DMS79 treated with DMSO at 0.1 percent for 48 hours (cell line): ENCODE results near the gene ECT2.
"Not testable (repeated sequence)": the region's sequence is repeated elsewhere in the genome, so short reads cannot be mapped to it uniquely, and the experiment has no call there.

Experiments used
- DNase-seq: peaks from one replicate; lab custom pipeline; 2025; lab: John Stamatoyannopoulos, UW

ECT2 gene

GRCh38 chr3:172808969-172809546, 58.5 kb downstream of the ECT2 start:
- DNase-seq, result peak; percentile 8

- DNase-seq, result no peak
Observed at GRCh38 chr3:172811099-172811498, 60.6 kb downstream of the ECT2 start.

- DNase-seq, result no peak
Observed at GRCh38 chr3:172813462-172813861, 62.9 kb downstream of the ECT2 start.

- no peak for DNase-seq
Observed at GRCh38 chr3:172814738-172815137, 64.2 kb downstream of the ECT2 start.

- no peak for DNase-seq
Observed at GRCh38 chr3:172815857-172816256, 65.3 kb downstream of the ECT2 start.

- DNase-seq, result no peak
Observed at GRCh38 chr3:172816281-172816680, 65.8 kb downstream of the ECT2 start.

- no peak for DNase-seq
Observed at GRCh38 chr3:172816968-172817367, 66.4 kb downstream of the ECT2 start.

GRCh38 chr3:172820492-172820891, 70.0 kb downstream of the ECT2 start:
- no peak for DNase-seq

GRCh38 chr3:172824229-172824628, 73.7 kb downstream of the ECT2 start:
- peak; percentile 13 for DNase-seq

- not testable (repeated sequence) for DNase-seq
Observed at GRCh38 chr3:172827231-172827630, 76.7 kb downstream of the ECT2 start.

GRCh38 chr3:172832983-172833382, 82.5 kb downstream of the ECT2 start:
- DNase-seq, result no peak

- no peak for DNase-seq
Observed at GRCh38 chr3:172836390-172836997, 86.0 kb downstream of the ECT2 start.

- no peak for DNase-seq
Observed at GRCh38 chr3:172839679-172840078, 89.2 kb downstream of the ECT2 start.

- no peak for DNase-seq
Observed at GRCh38 chr3:172840463-172840862, 89.9 kb downstream of the ECT2 start.

- DNase-seq, result no peak
Observed at GRCh38 chr3:172840913-172841312, 90.4 kb downstream of the ECT2 start.

GRCh38 chr3:172844428-172844827, 93.9 kb downstream of the ECT2 start:
- DNase-seq, result no peak

- no peak for DNase-seq
Observed at GRCh38 chr3:172846103-172846561, 95.6 kb downstream of the ECT2 start.

GRCh38 chr3:172846706-172847105, 96.2 kb downstream of the ECT2 start:
- no peak for DNase-seq

GRCh38 chr3:172847292-172847691, 96.8 kb downstream of the ECT2 start:
- DNase-seq, result no peak

- no peak for DNase-seq
Observed at GRCh38 chr3:172848910-172849309, 98.4 kb downstream of the ECT2 start.

GRCh38 chr3:172853005-172853404, 102.5 kb downstream of the ECT2 start:
- DNase-seq, result no peak

- DNase-seq, result no peak
Observed at GRCh38 chr3:172853921-172854666, 103.6 kb downstream of the ECT2 start.

- DNase-seq, result no peak
Observed at GRCh38 chr3:172855037-172855436, 104.5 kb downstream of the ECT2 start.
